MM.1S (cell line): ENCODE measurements around the gene ENDOU.

Source experiments
- DNase-seq: peaks from one replicate; pipeline ENCODE4 v3.0.0-alpha.2; 2015
- H2AFZ ChIP-seq: fragments of 300-600 bp; sonication (generic); 2 replicates; pipeline ENCODE4 v1.6.0; 2016; ENCODE audit warnings: antibody characterized with exemption, low read length
- H3F3A ChIP-seq: fragments of 300-600 bp; sonication (generic); 2 replicates; pipeline ENCODE4 v1.6.1; 2016; ENCODE audit warnings: mild to moderate bottlenecking, antibody characterized with exemption, low read length, moderate library complexity, mixed read lengths; ENCODE audit not compliant: insufficient read depth
- H3K27ac ChIP-seq: fragments of 300-600 bp; sonication (generic); 2 replicates; pipeline ENCODE4 v1.5.1; 2016; ENCODE audit warnings: mild to moderate bottlenecking, low read length
- H3K27me3 ChIP-seq: fragments of 300-600 bp; sonication (generic); replicated peaks from 2 replicates; pipeline ENCODE4 v1.6.0; 2016; ENCODE audit warnings: low read length; ENCODE audit not compliant: insufficient read depth
- H3K36me3 ChIP-seq: fragments of 300-600 bp; sonication (generic); replicated peaks from 2 replicates; pipeline ENCODE4 v1.6.1; 2016; ENCODE audit warnings: mild to moderate bottlenecking, low read length, mixed read lengths; ENCODE audit not compliant: insufficient read depth
- H3K4me1 ChIP-seq: fragments of 300-600 bp; sonication (generic); 2 replicates; pipeline ENCODE4 v1.6.1; 2016; ENCODE audit warnings: low read length, mixed read lengths
- H3K4me2 ChIP-seq: fragments of 300-600 bp; sonication (generic); 2 replicates; pipeline ENCODE4 v1.6.0; 2016; ENCODE audit warnings: low read depth, low read length
- H3K4me3 ChIP-seq: fragments of 300-600 bp; sonication (generic); 2 replicates; pipeline ENCODE4 v1.5.1; 2016; ENCODE audit warnings: low read length, mixed read lengths
- H3K79me2 ChIP-seq: fragments of 300-600 bp; sonication (generic); 2 replicates; pipeline ENCODE4 v1.6.1; 2016; ENCODE audit warnings: mixed run types, low read length, mixed read lengths
- H3K9ac ChIP-seq: fragments of 300-600 bp; sonication (generic); 2 replicates; pipeline ENCODE4 v1.6.1; 2016; ENCODE audit warnings: low read length, mixed read lengths
- H3K9me2 ChIP-seq: fragments of 300-600 bp; sonication (generic); replicated peaks from 2 replicates; pipeline ENCODE4 v1.6.1; 2016; ENCODE audit warnings: mild to moderate bottlenecking, low read length, mixed read lengths; ENCODE audit not compliant: insufficient read depth
- H3K9me3 ChIP-seq: fragments of 300-600 bp; sonication (generic); replicated peaks from 2 replicates; pipeline ENCODE4 v1.6.1; 2016; ENCODE audit warnings: mild to moderate bottlenecking, low read length, mixed read lengths; ENCODE audit not compliant: insufficient read depth
- H4K20me1 ChIP-seq: fragments of 300-600 bp; sonication (generic); 2 replicates; pipeline ENCODE4 v1.6.1; 2016; ENCODE audit warnings: mild to moderate bottlenecking, low read length, moderate library complexity, mixed read lengths; ENCODE audit not compliant: insufficient read depth
- EZH2 ChIP-seq: fragments of 300-600 bp; sonication (generic); optimal IDR thresholded peaks from 2 replicates; pipeline ENCODE3; 2017; ENCODE audit warnings: low read depth, mild to moderate bottlenecking, antibody characterized with exemption, low read length, mixed read lengths
- EZH2phosphoT487 ChIP-seq: fragments of 300-600 bp; sonication (generic); IDR thresholded peaks from 2 replicates; pipeline ENCODE4 v1.6.1; 2018; ENCODE audit warnings: antibody characterized with exemption, low read length
- TF ChIP-seq, protein P1 (sequence below): fragments of 300-600 bp; sonication (generic); IDR thresholded peaks from 2 replicates; pipeline ENCODE4 v1.5.1; 2016; ENCODE audit warnings: antibody characterized with exemption, low read length, mixed read lengths

Gene ENDOU

DNA sequence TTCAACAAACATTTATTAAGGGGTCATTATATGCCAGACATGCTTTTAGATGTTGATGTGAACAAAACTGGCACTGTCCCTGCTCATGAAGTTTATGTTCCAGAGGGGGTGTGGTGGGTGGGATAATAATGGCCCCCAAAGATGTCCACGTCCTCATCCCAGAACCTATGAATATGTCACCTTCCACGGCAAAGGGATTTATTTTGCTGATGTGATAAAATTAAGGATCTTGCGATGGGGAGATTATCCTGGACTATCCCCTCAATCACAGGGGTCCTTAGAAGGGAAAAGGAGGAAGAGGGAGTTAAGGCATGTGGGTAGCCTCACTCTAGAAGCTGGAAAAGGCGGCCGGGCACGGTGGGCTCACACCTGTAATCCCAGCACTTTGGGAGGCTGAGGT, 46.0 kb upstream of the ENDOU start:
- no peak for TF ChIP-seq EZH2phosphoT487
- Histone ChIP-seq H2AFZ (no peak overlapping the region), H3K4me3 (no peak overlapping the region), H3K9ac (no peak overlapping the region), H3K36me3 (no peaks in the 10 kb centered on the region), H3F3A (no peaks in the 10 kb centered on the region), H3K9me2 (no peaks in the 10 kb centered on the region), H3K4me1 (peaks cover 26% of the 10 kb centered on the region), H4K20me1 (no peaks in the 10 kb centered on the region), H3K79me2 (peaks cover 29% of the 10 kb centered on the region), H3K9me3 (no peaks in the 10 kb centered on the region), H3K27me3 (no peaks in the 10 kb centered on the region; the same call in 1 of the 2 replicates), H3K4me2 (no peak overlapping the region), H3K27ac (no peak overlapping the region)
- no peak for DNase-seq

DNA sequence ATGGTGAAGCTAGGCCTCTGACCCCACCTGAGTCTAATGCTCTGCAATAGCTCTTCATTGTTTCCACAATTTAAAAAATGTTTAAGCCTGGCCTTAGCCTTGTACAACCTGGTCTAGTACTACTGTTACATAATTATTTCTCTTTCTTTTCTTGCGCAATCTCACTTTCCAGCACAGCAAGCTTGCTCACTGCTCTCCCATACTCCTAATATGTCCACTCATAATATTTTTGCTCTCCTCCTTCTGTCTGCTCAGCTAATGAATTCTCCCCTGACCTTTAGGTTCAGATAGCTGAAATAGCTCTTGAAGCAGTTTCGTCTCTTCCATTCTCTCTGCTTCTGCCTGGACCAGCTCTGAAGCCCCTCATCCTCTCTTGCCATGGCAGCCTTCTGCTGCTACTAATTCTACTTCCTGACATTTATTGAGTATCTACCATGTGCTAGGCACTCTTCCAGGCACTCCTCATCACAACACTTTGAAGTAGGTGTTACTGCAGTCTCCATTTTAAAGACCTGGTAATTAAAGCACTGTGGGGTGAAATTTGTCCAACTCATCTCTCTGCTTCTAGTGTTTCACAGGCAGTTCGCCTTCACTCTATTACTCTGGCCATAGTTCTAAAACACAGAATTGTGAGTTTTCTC, 44.9 kb upstream of the ENDOU start:
- Histone ChIP-seq H3F3A (no peaks in the 10 kb centered on the region), H2AFZ (no peak overlapping the region), H3K4me2 (no peak overlapping the region), H3K4me1 (peaks cover 15% of the 10 kb centered on the region), H3K9me2 (no peaks in the 10 kb centered on the region), H3K4me3 (no peak overlapping the region), H3K36me3 (no peaks in the 10 kb centered on the region), H3K79me2 (peaks cover 18% of the 10 kb centered on the region), H3K27ac (no peak overlapping the region), H3K9ac (no peak overlapping the region), H3K9me3 (no peaks in the 10 kb centered on the region), H3K27me3 (no peaks in the 10 kb centered on the region; the same call in 1 of the 2 replicates), H4K20me1 (no peaks in the 10 kb centered on the region)
- TF ChIP-seq EZH2 = no peak
- DNase-seq = no peak

DNA sequence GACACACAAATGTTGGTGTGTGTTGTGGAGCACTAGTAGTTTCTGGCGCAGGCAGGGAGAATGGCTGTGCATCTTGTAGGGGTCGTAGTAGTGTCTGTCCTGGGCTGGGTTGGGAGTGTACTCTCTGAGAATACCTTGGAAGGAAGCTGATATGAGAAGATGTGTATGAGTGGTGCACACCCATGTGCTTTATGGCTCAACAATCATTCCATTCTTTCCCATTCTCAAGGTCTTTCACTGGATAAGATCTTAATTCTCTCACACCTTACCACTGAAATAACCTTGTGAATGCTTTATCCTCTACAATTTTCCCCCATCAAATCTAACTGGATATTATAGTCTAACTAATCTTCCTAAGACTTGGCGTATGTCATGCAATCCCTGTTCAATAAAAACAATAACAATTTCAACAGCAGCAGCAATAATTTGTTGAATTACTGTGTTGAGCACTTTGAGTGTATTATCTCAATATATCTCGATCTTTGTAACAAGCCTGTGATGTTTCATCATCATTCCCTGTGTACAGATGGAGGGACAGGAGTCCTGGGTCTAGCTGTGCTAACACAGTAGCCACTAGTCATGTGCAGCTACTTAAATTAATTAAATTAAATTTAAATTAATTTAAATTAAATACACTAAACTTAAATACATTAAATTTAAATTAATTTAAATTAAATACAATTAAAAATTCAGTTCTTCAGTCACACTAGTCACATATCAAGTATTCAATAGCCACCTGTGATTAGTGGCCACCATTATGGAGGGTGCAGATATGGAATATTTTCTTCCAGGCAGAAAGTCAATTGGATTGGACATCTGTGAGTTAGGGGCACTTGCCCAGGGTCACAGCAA, 44.2 kb upstream of the ENDOU start:
- Histone ChIP-seq H3K79me2 (peaks cover 10% of the 10 kb centered on the region), H3K9ac (no peak overlapping the region), H3K4me1 (peaks cover 8% of the 10 kb centered on the region), H4K20me1 (no peaks in the 10 kb centered on the region), H3K4me2 (no peak overlapping the region), H2AFZ (no peak overlapping the region), H3K36me3 (no peaks in the 10 kb centered on the region), H3K9me3 (no peaks in the 10 kb centered on the region), H3K27ac (no peak overlapping the region), H3K9me2 (no peaks in the 10 kb centered on the region), H3K4me3 (no peak overlapping the region), H3F3A (no peaks in the 10 kb centered on the region), H3K27me3 (no peaks in the 10 kb centered on the region; the same call in 1 of the 2 replicates)
- DNase-seq = no peak
- TF ChIP-seq EZH2phosphoT487 (no peak), EZH2 (no peak)
- TF ChIP-seq, protein P1, sequence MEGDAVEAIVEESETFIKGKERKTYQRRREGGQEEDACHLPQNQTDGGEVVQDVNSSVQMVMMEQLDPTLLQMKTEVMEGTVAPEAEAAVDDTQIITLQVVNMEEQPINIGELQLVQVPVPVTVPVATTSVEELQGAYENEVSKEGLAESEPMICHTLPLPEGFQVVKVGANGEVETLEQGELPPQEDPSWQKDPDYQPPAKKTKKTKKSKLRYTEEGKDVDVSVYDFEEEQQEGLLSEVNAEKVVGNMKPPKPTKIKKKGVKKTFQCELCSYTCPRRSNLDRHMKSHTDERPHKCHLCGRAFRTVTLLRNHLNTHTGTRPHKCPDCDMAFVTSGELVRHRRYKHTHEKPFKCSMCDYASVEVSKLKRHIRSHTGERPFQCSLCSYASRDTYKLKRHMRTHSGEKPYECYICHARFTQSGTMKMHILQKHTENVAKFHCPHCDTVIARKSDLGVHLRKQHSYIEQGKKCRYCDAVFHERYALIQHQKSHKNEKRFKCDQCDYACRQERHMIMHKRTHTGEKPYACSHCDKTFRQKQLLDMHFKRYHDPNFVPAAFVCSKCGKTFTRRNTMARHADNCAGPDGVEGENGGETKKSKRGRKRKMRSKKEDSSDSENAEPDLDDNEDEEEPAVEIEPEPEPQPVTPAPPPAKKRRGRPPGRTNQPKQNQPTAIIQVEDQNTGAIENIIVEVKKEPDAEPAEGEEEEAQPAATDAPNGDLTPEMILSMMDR = no peak

DNA sequence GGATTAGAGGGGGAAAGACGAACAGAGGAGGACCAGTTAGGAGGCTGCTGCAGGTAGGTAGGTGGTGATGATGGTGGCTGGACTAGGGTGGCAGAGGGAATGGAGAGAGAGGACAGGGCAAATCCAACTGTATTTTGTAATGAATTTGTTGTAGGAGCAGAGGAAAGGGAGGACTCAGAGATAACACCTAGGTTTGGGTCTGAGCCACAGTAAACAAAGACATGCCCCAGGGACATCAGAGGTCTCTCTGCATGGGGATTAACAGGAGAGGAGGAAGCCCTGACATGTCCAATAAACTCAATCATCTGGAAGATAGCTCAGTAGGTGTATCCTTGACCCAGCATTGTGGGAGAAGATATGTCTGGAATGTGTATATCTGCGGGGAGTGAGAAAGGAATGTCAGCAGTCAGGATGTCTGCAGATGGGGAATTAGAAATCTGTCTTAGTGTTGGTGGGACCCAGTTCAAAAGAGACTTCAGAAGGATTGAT, 43.1 kb upstream of the ENDOU start:
- no peaks in the 10 kb centered on the region for H3K36me3 ChIP-seq
- no peak overlapping the region for H3K4me2 ChIP-seq
- no peak overlapping the region for H3K4me3 ChIP-seq
- no peak overlapping the region for H3K27ac ChIP-seq
- no peak overlapping the region for H2AFZ ChIP-seq
- TF ChIP-seq EZH2 (no peak), EZH2phosphoT487 (no peak)
- TF ChIP-seq, protein P1 = no peak
- peaks cover 4% of the 10 kb centered on the region; the same call in 1 of the 2 replicates for H3K4me1 ChIP-seq
- no peak for DNase-seq
- no peaks in the 10 kb centered on the region for H3K79me2 ChIP-seq
- H4K20me1 ChIP-seq = no peaks in the 10 kb centered on the region
- H3K9ac ChIP-seq = no peak overlapping the region
- H3F3A ChIP-seq = no peaks in the 10 kb centered on the region
- H3K9me2 ChIP-seq = no peaks in the 10 kb centered on the region
- no peaks in the 10 kb centered on the region; the same call in 1 of the 2 replicates for H3K27me3 ChIP-seq
- no peaks in the 10 kb centered on the region for H3K9me3 ChIP-seq
